H1 (cell line): ENCODE results near the gene BLTP2. TPM values are rescaled to one million over a fixed set of nuclear protein-coding genes. Genes with fewer than 3 reads are reported as not detected.
A peak's percentile ranks its signal among the peaks of the same experiment; 100 is the strongest.

Experiments
- CHD2 ChIP-seq: IDR thresholded peaks from 2 replicates; pipeline ENCODE4 v1.6.1; 2012; ENCODE audit warnings: low read length, improper control_type of control experiment
- CTBP2 ChIP-seq: IDR thresholded peaks from 2 replicates; pipeline ENCODE4 v1.7.0; 2011; ENCODE audit warnings: borderline replicate concordance, mild to moderate bottlenecking, moderate library complexity, mixed read lengths, low read length; ENCODE audit not compliant: insufficient read depth, insufficient read length
- JUND ChIP-seq: IDR thresholded peaks from 2 replicates; pipeline ENCODE4 v1.6.1; 2011; ENCODE audit warnings: mild to moderate bottlenecking, improper control_type of control experiment, low read length
- KDM1A ChIP-seq: fragments of 200-600, 300-600 bp; sonication (generic); IDR thresholded peaks from 2 replicates; pipeline ENCODE4 v1.7.1; 2016; ENCODE audit warnings: mild to moderate bottlenecking, low read length, borderline replicate concordance
- KDM4A ChIP-seq: IDR thresholded peaks from one replicate; pipeline ENCODE4 v1.7.1; 2012; ENCODE audit warnings: low read depth, mild to moderate bottlenecking, moderate library complexity, low read length, inconsistent platforms; ENCODE audit not compliant: severe bottlenecking
- KDM5A ChIP-seq: fragments of 200-600 bp; IDR thresholded peaks from 2 replicates; pipeline ENCODE4 v1.7.1; 2012; ENCODE audit warnings: mild to moderate bottlenecking, low read length, inconsistent platforms, mixed read lengths
- PHF8 ChIP-seq: fragments of 200-600 bp; sonication (generic); conservative IDR thresholded peaks from 2 replicates; pipeline ENCODE4 v1.7.1; 2012; ENCODE audit warnings: low read depth, mild to moderate bottlenecking, inconsistent platforms, low read length, moderate library complexity
- POLR2A ChIP-seq, 2 experiments: IDR thresholded peaks; 1 replicate in 1 of 2; 2 replicates in 1 of 2; pipeline ENCODE4 v1.6.1; 2011; ENCODE audit warnings: low read depth in 2 of 2, low read length in 2 of 2, mild to moderate bottlenecking in 2 of 2; ENCODE audit errors: control extremely low read depth in 1 of 2
- SIRT6 ChIP-seq: IDR thresholded peaks from one replicate; pipeline ENCODE4 v1.7.1; 2012; ENCODE audit warnings: low read length, inconsistent platforms
- polyA plus RNA-seq, 7 experiments: library from polyadenylated mRNA; depleted of rRNA in 3 of 7; stranded (reverse) in 5 of 7; unstranded in 2 of 7; fragments of >200 nt in 5 of 7; fragments of 200-250 nt in 2 of 7; gene quantifications; 1 replicate in 5 of 7; 2 replicates in 1 of 7; 4 replicates in 1 of 7; pipeline versions ENCODE4 v1.2.1 to v1.2.3, GENCODE V29; 2011 to 2013; ENCODE audit warnings: missing spikeins in 2 of 7, mixed read lengths in 2 of 7
- total RNA-seq: library from RNA; stranded (reverse); fragmentation: NEBNext Ultra II Directional; extraction: Animal tissue kit (Norgen Biotek cat#: 25700); gene quantifications from 2 replicates; pipeline ENCODE4 v1.2.1, GENCODE V29; 2021
- TF ChIP-seq, protein P1 (sequence below): fragments of 300-600 bp; sonication (generic); IDR thresholded peaks from 2 replicates; pipeline ENCODE4 v1.7.1; 2012; ENCODE audit warnings: low read length, moderate library complexity, mild to moderate bottlenecking, inconsistent platforms; ENCODE audit not compliant: insufficient replicate concordance

The BLTP2 gene
- total and polyA plus RNA-seq, 2 of the 8 experiments (the other 6 are each of a cell fraction or from before 2014, with no cell fraction given) = 80.9 to 140 TPM

DNA sequence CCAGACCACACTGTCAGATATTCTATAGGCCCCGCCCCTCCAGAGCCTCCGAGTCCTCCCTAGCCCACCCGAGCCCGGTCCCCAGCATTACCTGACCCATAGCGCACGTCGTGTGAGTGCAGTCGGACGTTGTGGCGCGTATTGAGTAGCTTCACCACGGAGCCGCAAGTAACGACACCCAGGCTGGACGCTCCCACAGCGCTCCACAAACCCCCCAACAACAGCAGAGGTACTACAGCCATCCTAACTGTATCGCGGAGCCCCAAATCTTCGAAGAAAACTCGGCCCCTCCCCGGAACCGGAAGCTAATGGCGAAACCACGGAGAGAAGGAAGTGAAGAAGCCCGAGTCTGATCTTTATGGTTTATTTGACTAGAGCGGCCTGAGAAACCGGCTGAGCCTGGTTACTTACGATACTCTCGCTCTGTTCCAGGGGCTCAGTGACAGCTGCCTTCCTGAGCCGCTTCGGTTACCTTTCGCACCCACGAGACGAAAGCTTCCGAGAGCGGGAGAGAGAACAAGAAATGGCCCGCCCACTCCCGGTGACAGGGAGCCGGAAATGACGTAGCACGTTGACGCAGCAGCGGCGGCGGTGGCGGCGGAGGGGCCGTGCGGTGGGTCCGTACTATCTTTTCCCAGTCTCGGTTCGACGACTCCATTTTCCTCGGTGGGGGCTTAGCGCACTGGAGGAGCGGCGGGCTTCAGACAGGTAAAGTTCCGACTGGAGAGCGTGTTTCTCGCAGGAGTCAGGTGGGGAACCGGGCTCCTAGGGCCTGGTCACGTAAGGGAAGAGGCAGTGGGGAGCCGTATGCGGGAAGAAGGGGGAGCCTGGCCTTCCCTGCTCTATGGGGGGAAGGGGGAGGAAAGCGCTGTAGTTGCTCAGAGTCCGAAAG, 16.9 kb upstream of the BLTP2 start, which contains the start of the genes SDF2 and SUPT6H (continued):
- TF ChIP-seq, protein P1, sequence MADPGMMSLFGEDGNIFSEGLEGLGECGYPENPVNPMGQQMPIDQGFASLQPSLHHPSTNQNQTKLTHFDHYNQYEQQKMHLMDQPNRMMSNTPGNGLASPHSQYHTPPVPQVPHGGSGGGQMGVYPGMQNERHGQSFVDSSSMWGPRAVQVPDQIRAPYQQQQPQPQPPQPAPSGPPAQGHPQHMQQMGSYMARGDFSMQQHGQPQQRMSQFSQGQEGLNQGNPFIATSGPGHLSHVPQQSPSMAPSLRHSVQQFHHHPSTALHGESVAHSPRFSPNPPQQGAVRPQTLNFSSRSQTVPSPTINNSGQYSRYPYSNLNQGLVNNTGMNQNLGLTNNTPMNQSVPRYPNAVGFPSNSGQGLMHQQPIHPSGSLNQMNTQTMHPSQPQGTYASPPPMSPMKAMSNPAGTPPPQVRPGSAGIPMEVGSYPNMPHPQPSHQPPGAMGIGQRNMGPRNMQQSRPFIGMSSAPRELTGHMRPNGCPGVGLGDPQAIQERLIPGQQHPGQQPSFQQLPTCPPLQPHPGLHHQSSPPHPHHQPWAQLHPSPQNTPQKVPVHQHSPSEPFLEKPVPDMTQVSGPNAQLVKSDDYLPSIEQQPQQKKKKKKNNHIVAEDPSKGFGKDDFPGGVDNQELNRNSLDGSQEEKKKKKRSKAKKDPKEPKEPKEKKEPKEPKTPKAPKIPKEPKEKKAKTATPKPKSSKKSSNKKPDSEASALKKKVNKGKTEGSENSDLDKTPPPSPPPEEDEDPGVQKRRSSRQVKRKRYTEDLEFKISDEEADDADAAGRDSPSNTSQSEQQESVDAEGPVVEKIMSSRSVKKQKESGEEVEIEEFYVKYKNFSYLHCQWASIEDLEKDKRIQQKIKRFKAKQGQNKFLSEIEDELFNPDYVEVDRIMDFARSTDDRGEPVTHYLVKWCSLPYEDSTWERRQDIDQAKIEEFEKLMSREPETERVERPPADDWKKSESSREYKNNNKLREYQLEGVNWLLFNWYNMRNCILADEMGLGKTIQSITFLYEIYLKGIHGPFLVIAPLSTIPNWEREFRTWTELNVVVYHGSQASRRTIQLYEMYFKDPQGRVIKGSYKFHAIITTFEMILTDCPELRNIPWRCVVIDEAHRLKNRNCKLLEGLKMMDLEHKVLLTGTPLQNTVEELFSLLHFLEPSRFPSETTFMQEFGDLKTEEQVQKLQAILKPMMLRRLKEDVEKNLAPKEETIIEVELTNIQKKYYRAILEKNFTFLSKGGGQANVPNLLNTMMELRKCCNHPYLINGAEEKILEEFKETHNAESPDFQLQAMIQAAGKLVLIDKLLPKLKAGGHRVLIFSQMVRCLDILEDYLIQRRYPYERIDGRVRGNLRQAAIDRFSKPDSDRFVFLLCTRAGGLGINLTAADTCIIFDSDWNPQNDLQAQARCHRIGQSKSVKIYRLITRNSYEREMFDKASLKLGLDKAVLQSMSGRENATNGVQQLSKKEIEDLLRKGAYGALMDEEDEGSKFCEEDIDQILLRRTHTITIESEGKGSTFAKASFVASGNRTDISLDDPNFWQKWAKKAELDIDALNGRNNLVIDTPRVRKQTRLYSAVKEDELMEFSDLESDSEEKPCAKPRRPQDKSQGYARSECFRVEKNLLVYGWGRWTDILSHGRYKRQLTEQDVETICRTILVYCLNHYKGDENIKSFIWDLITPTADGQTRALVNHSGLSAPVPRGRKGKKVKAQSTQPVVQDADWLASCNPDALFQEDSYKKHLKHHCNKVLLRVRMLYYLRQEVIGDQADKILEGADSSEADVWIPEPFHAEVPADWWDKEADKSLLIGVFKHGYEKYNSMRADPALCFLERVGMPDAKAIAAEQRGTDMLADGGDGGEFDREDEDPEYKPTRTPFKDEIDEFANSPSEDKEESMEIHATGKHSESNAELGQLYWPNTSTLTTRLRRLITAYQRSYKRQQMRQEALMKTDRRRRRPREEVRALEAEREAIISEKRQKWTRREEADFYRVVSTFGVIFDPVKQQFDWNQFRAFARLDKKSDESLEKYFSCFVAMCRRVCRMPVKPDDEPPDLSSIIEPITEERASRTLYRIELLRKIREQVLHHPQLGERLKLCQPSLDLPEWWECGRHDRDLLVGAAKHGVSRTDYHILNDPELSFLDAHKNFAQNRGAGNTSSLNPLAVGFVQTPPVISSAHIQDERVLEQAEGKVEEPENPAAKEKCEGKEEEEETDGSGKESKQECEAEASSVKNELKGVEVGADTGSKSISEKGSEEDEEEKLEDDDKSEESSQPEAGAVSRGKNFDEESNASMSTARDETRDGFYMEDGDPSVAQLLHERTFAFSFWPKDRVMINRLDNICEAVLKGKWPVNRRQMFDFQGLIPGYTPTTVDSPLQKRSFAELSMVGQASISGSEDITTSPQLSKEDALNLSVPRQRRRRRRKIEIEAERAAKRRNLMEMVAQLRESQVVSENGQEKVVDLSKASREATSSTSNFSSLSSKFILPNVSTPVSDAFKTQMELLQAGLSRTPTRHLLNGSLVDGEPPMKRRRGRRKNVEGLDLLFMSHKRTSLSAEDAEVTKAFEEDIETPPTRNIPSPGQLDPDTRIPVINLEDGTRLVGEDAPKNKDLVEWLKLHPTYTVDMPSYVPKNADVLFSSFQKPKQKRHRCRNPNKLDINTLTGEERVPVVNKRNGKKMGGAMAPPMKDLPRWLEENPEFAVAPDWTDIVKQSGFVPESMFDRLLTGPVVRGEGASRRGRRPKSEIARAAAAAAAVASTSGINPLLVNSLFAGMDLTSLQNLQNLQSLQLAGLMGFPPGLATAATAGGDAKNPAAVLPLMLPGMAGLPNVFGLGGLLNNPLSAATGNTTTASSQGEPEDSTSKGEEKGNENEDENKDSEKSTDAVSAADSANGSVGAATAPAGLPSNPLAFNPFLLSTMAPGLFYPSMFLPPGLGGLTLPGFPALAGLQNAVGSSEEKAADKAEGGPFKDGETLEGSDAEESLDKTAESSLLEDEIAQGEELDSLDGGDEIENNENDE = no peak
- no peak for TF ChIP-seq SIRT6
- TF ChIP-seq JUND = no peak
- TF ChIP-seq KDM1A = no peak
- peak; percentile 56; the same call in 1 of the 2 replicates for TF ChIP-seq KDM5A
- no peak for TF ChIP-seq CHD2
- peak; percentile 75 to 76; a peak in 2 of 3 replicates for TF ChIP-seq POLR2A (IDR thresholded peaks at IDR 0.05; ENCODE audit: control extremely low read depth in 1 of 2, low read depth in 2 of 2, low read length in 2 of 2)
- TF ChIP-seq CTBP2 = no peak
- peak; percentile 86 for TF ChIP-seq PHF8
- TF ChIP-seq KDM4A = peak; percentile 86
